Rectal smooth muscle tissue (tissue), 1 donor: Measurements from ENCODE around the gene KAZN.
A peak's percentile ranks its signal among the peaks of the same experiment; 100 is the strongest.

Experiments used
- H3K27ac ChIP-seq: one replicate; pipeline ENCODE4 v1.7.0; 2013; ENCODE audit warnings: low read depth, low read length, inconsistent platforms
- H3K27me3 ChIP-seq: one replicate; pipeline ENCODE4 v1.7.0; 2013; ENCODE audit warnings: low read length; ENCODE audit not compliant: control insufficient read depth, insufficient read depth
- H3K36me3 ChIP-seq: one replicate; pipeline ENCODE4 v1.7.0; 2013; ENCODE audit warnings: low read length; ENCODE audit not compliant: control insufficient read depth, insufficient read depth
- H3K4me1 ChIP-seq: one replicate; pipeline ENCODE4 v1.7.0; 2013; ENCODE audit warnings: low read length; ENCODE audit not compliant: control insufficient read depth, insufficient read depth
- H3K4me3 ChIP-seq: one replicate; pipeline ENCODE4 v1.7.0; 2013; ENCODE audit warnings: low read length
- H3K9ac ChIP-seq: one replicate; pipeline ENCODE4 v1.7.0; 2013; ENCODE audit warnings: low read length

KAZN gene

GRCh38 chr1:14593302-14593701 lies 5.2 kb upstream of the KAZN start:
- Histone ChIP-seq H3K36me3 (no peaks in the 10 kb centered on the region), H3K27me3 (peaks cover 6% of the 10 kb centered on the region), H3K27ac (no peak overlapping the region), H3K9ac (no peak overlapping the region), H3K4me3 (no peak overlapping the region), H3K4me1 (no peaks in the 10 kb centered on the region)

- Histone ChIP-seq H3K36me3 (no peaks in the 10 kb centered on the region), H3K27ac (no peak overlapping the region), H3K4me1 (no peaks in the 10 kb centered on the region), H3K9ac (no peak overlapping the region), H3K4me3 (no peak overlapping the region), H3K27me3 (peaks cover 6% of the 10 kb centered on the region)
These were observed 4.4 kb upstream of the KAZN start for GRCh38 chr1:14594045-14594444.

- peaks cover 13% of the 10 kb centered on the region for H3K27me3 ChIP-seq
- no peak overlapping the region for H3K27ac ChIP-seq
These were observed 1.9 kb upstream of the KAZN start for GRCh38 chr1:14596591-14596990.

DNA sequence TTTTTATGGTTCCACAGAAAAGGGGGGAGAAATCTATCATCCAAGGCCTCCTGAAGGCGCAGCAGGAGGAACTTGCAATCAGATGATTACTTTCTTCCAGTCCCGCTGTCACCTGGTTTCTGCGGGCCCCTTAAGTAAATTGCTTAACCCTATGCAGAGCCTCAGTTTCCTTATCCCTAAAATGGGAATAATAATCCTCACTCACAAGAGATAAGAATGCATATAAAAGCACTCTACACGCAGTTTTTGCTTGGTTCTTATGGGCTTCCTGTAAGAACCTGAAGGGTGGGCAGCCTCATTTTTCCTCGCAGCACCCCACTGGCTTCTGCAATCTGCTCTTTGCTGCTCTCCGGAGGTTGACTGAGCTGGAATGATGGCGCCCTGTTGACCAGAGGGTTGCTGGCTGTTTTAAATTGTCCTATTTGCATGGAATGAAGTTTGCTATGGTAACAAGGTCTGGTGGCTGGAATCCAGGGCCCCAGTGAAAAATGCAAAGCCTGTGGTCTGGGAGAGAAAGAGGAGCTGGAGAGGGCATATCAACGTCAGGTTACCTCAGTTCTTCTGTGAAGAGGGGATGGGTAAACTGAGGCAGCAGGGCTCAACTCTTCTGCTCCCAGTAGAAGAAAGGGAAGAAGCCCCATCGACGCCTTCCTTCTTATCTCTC lies 1.0 kb upstream of the KAZN start:
- no peaks in the 10 kb centered on the region for H3K36me3 ChIP-seq
- H3K4me3 ChIP-seq = peak overlapping the region; percentile 60
- no peak overlapping the region for H3K9ac ChIP-seq
- H3K27me3 ChIP-seq = peaks cover 13% of the 10 kb centered on the region
- no peak overlapping the region for H3K27ac ChIP-seq
- no peaks in the 10 kb centered on the region for H3K4me1 ChIP-seq

More at GRCh38 chr1:14596591-14596990, 1.9 kb upstream of the KAZN start:
- H3K9ac ChIP-seq = no peak overlapping the region
- H3K4me3 ChIP-seq = no peak overlapping the region
- H3K4me1 ChIP-seq = no peaks in the 10 kb centered on the region
- H3K36me3 ChIP-seq = no peaks in the 10 kb centered on the region

GRCh38 chr1:14598007-14598497 lies 433 bp upstream of the KAZN start:
- peaks cover 13% of the 10 kb centered on the region for H3K27me3 ChIP-seq
- H3K4me3 ChIP-seq = peak overlapping the region; percentile 60
- H3K36me3 ChIP-seq = no peaks in the 10 kb centered on the region
- H3K4me1 ChIP-seq = no peaks in the 10 kb centered on the region
- H3K27ac ChIP-seq = no peak overlapping the region
- H3K9ac ChIP-seq = no peak overlapping the region

DNA sequence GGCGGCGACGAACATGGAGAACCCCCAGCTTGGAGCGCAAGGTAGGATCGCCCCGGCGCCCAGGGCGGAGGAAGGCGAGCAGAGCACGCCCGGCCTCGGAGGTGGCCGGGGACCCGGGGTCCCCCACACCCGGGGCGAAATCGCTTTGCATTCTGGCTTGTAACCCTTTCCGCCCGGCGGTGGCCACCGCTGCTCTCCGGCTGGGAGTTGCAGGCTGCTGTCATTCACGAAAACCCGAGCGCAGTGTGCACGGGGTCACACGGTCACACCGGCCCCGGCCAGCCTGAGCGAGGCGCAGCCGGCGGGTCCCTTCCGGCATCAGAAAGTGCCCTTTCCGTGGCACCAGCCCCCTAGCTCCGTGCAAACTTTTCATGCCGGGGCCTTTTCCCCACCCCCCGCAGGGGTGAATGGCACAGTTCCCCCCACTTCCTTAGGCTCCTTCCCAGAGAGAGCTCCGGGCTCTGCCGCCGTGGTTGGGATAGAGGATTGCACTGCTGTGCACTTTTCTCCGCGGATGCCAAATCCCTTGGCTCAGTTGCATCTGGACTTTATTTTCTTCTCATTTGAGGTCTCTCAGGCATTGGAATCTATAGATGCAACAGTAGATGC lies 802 bp downstream of the KAZN start:
- Histone ChIP-seq H3K4me1 (no peaks in the 10 kb centered on the region), H3K36me3 (no peaks in the 10 kb centered on the region), H3K9ac (no peak overlapping the region), H3K4me3 (peak overlapping the region; percentile 60), H3K27ac (no peak overlapping the region), H3K27me3 (peaks cover 13% of the 10 kb centered on the region)

DNA sequence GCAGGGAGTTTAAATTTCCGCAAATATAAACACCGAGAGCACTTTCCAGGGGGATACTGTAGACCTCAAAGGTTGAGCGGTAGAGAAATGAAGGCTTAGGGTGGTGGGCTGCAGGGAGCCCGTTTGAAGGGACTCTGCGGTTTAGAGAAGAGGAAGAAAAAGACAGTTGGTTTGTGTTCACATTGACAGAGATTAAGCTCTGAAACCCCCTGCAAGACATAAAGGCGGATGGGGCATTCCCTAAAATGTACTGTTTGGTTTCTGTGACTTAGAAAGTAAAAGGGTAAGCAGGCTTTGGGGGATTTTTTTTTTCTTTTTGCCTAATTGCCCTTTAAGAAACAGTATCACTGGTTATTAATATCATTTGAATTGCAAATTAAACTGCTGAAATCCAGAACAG lies 1.3 kb downstream of the KAZN start:
- Histone ChIP-seq H3K27ac (no peak overlapping the region), H3K4me1 (no peaks in the 10 kb centered on the region), H3K9ac (no peak overlapping the region), H3K4me3 (no peak overlapping the region), H3K36me3 (no peaks in the 10 kb centered on the region), H3K27me3 (peaks cover 13% of the 10 kb centered on the region)

DNA sequence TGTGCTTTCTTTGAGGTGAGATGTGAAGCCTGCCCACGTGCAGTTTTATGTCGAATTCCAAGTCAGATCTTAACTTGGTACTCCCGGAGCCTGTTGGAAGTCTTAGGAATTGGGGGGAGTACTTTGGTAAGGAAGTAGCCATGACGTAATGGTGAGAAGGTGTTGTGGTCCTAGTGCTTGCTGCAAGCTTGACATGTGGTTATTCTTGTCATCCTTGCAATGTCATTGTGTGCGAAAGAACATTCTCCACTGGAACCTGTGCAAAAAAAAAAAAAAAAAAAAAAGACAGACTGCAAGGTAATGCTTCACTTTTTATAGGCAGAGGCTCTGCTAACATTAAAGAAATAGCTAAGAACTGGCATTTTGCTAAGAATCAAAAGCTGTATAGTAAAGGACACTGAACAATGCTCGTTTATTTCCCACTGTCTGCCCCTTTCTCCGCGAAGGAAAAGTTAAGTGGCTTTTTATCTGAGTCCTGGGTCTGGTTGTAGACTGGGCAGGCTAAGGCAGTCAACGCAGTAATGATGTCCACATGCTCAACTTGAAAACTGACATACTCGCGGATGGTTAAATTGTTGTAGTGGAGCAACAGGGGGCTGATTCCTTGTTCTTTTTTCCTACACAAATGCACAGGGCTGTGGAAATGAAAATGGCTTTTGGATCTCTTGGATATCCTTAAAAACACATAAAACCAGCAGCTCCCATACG lies 2.1 kb downstream of the KAZN start:
- no peaks in the 10 kb centered on the region for H3K36me3 ChIP-seq
- H3K27ac ChIP-seq = no peak overlapping the region
- H3K9ac ChIP-seq = no peak overlapping the region
- peaks cover 13% of the 10 kb centered on the region for H3K27me3 ChIP-seq
- H3K4me1 ChIP-seq = no peaks in the 10 kb centered on the region
- H3K4me3 ChIP-seq = no peak overlapping the region

DNA sequence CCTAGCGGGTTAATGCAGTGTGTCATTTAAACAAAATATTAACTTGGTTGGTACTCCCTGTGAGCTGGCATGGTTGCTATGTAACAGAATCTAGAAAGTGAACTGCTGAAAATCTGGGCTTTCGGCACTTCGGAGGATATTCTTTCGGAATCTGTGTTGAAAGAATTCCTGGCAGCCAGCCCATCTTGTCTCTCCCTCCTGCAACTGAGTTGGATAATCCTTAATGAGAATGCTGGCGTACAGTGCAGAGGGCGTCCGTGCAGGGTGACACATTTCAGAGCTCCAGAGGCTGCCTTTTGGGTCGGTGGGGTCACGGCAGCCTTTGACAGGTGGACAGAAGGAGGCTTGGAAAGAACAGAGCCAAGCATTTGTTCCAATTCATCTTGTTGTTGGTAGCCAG lies 3.7 kb downstream of the KAZN start:
- Histone ChIP-seq H3K36me3 (no peaks in the 10 kb centered on the region), H3K4me3 (no peak overlapping the region), H3K27ac (no peak overlapping the region), H3K4me1 (no peaks in the 10 kb centered on the region), H3K27me3 (peaks cover 13% of the 10 kb centered on the region), H3K9ac (no peak overlapping the region)

- Histone ChIP-seq H3K27me3 (peaks cover 8% of the 10 kb centered on the region), H3K4me1 (no peaks in the 10 kb centered on the region), H3K27ac (no peak overlapping the region), H3K4me3 (no peak overlapping the region), H3K9ac (no peak overlapping the region), H3K36me3 (no peaks in the 10 kb centered on the region)
These were observed 5.2 kb downstream of the KAZN start for GRCh38 chr1:14603645-14604044.

DNA sequence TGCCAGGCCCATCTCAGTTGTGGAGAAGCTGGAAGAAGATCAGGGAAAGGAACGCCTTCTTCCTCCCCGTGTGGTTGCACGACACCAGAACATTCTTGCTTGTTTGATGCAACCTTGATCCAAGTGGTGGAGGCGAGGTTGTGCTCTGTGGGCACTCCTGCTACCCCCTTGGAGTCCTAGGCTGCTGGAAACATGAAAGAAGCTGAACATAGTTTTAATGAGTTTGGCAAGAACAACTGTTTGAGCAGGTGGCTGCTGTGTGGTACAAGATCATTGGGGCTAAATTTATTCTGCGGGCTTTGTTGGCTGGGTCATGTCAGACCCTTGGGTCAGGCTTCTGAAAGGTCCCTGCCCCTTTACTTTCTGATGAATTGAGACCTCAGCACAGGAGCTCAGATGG lies 5.9 kb downstream of the KAZN start:
- Histone ChIP-seq H3K9ac (no peak overlapping the region), H3K4me1 (no peaks in the 10 kb centered on the region), H3K27me3 (peaks cover 8% of the 10 kb centered on the region), H3K4me3 (no peak overlapping the region), H3K36me3 (no peaks in the 10 kb centered on the region), H3K27ac (no peak overlapping the region)

GRCh38 chr1:14605945-14606344 lies 7.5 kb downstream of the KAZN start:
- no peak overlapping the region for H3K4me3 ChIP-seq
- H3K36me3 ChIP-seq = no peaks in the 10 kb centered on the region
- H3K27ac ChIP-seq = no peak overlapping the region
- no peak overlapping the region for H3K9ac ChIP-seq
- no peaks in the 10 kb centered on the region for H3K27me3 ChIP-seq
- H3K4me1 ChIP-seq = no peaks in the 10 kb centered on the region
